AG08395 (cell line): ENCODE results near the gene PRICKLE4.
"Not testable (repeated sequence)": the region's sequence is repeated elsewhere in the genome, so short reads cannot be mapped to it uniquely, and the experiment has no call there.

Experiments used
- DNase-seq: peaks from one replicate; pipeline ENCODE4 v3.0.0; 2012; ENCODE audit warnings: mixed read lengths, low spot score

Gene PRICKLE4

DNA sequence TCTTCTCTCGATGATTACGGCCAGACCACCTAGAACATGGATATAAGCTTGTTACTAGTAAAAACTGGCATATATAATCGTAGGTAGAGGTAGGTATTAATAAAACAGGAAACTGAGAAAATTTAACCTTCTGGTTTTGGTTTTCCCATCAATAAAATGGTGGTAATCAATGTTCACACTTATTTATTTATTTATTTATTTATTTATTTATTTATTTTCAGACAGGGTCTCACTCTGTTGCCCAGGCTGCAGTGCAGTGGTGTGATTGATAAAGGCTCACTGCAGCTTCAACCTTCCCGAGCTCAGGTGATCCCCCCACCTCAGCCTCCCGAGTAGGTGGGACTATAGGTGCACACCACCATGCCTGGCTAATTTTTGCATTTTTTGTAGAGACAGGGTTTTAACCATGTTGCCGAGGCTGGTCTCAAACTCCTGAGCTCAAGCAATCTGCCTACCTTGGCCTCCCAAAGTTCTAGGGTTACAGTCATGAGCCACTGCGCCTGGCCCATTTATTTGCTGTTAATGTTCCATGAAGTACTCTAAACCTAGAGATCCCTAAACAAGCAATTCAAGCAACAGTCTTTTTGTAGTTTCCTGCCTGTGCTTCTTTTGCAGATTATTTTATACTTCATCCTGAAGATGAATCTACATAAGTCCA lies 18.4 kb downstream of the PRICKLE4 start:
- no peak for DNase-seq

DNA sequence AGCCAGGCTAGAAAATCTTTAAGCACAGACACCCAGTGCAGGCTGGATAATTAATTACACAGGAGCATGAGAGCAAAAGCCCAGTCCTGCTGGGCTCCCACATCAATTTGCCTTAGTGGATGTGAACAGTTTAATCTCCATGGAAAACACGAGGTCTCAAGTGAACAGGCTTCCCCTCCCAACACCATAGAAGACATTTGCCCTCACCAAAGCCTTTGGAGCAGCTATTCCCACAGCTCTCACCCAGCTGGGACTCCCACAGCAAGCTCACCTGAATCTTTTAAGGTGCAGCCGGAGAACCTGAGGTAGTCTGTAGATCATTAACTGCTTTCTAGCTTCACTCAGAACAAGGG lies 19.0 kb downstream of the PRICKLE4 start:
- no peak for DNase-seq

DNA sequence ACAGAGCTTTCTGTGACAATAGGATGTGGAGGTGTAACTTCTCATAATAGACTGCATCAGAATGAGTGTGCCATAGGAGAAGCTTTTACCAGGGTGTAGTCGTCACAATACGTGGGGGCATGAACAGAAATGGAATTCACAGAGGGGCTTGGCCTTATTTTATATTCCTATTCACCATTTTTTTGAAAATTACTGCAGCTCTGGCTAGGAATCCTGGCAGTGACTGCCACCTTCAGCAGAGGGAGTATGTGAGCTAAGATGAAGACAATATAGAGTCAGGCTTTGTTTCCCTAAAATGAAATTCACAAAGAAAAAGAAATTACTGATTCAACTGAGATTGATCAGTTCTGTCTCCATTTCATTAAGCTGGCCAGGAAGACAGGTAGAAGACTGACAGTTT lies 20.8 kb downstream of the PRICKLE4 start:
- peak; percentile 15 for DNase-seq

DNA sequence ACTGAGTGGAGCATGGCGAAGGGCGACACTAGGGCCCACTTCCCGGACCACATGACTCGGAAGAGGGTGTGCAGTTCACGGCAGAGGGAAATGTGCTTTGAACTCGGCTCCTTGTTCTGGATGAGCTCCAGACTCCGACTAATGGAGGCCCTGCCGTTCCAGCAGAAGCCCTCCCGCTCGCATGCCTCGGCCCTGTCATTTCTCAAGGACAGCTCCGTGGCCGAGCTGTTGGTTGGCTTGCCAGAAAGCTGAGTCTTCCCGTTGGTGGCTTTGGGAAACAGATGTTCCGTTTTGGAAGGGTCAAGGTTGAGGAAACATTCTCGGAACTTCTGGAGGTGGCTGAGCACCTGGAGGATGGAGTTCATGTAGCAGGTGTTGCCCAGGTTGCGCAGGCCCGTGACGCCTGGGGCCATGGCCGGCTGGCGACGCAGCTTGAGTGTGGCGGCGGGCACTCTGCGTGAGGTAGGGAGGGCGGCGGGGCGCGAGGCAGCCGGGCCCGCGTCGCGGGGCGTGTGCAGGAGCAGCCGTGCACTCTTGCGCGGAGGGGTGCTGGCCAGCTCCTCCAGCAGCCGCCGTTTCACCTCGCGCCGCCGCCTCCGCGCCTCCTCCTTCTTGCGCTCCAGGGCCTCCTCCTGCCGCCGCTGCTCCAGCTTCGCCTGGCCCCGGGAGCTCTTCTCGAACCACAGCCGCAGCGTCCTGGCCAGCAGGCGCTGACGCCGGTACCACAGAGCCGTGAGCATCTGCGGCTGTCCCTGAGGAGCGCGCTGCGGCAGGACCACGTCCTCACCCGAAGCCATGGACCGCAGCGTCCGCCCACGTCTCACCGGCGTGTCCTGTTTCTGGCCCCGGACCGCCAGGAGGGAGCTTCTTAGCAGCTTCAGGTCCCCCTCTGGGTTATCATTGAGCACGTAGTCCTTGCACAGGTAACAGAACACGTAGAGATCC lies 25.5 kb downstream of the PRICKLE4 start:
- DNase-seq, result no peak

DNA sequence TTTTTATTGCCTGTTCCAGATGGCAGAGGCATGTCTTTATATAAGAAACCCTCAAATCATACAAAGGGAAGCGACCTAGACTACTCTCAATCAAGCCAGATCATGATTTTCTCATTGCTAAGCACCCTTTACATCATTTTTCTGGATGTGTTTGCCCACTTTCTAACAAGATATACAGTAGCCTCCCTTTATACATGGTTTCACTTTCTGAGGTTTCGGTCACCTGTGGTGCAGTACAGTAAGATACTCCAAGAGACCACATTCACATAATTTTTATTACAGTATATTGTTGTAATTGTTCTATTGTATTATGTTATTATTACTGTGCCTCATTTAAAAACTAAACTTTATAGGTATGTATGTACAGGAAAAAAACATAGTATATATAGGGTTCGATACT lies 30.5 kb downstream of the PRICKLE4 start:
- no peak for DNase-seq

DNA sequence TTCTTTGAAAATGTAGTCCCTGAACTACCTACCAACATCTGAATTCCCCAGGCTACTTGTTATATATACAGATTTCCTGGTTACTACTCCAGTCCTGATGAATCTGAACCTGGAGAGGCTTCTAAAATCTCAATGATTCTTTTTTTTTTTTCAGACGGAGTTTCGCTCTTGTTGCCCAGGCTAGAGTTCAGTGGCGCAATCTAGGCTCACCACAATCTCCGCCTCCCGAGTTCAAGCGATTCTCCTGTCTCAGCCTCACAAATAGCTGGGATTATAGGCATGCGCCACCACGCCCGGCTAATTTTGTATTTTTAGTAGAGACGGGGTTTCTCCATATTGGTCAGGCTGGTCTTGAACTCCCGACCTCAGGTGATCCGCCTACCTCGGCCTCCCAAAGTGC lies 31.4 kb downstream of the PRICKLE4 start:
- DNase-seq, result not testable (repeated sequence)

DNA sequence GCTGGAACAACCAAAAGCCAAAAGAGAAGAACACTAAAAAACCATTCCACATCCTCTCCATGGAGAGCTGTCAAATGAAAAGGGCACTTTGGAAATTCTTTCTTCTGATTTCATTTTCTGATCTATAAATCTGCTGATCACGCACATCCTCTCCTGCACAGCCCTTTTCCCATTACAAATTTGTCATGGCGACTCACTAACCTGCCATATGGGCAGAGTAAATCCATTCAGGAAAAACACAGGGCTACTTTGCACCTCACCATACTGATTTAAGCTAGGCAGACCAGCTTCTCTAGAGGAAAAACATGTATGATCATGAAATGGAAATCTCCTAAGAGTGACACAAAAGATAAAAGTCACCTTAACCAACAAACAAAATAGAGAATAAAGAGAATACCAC lies 32.9 kb downstream of the PRICKLE4 start:
- DNase-seq, result no peak

DNA sequence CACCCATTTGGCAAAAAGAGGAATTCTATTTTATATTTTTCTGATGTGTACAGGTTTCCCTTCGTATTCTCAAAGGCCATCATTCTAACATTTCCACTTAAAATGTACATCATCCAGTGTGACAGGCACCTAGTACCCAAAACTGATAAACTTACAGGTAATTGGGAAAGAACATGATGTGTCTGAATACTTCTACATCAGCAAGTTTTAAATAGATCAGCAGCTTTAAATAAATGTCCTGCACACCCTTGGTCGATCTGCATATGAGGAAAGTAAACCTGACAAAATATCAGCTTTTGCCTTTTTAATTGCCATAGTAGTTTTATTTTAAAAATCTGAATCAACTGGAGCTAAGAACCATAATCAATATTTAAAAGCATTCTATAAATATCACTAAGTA lies 33.4 kb downstream of the PRICKLE4 start:
- no peak for DNase-seq

DNA sequence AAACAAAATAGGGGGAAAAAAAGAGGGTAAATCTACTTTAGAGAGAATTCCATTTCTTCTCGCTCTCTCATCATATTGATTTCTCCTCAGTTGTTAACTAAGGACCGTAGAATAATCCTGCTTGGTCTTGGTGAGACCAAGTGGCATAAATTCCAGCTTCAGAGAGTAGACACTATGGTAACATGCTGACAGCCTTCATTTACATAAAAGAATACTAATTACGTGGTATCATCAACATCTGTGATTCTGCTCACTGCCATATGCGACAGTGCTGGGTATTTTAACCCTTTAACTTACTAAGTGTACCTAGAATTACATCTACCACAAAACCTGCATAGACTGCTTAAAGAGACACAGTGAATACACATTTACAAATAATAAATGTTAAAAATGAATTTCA lies 34.0 kb downstream of the PRICKLE4 start:
- no peak for DNase-seq

DNA sequence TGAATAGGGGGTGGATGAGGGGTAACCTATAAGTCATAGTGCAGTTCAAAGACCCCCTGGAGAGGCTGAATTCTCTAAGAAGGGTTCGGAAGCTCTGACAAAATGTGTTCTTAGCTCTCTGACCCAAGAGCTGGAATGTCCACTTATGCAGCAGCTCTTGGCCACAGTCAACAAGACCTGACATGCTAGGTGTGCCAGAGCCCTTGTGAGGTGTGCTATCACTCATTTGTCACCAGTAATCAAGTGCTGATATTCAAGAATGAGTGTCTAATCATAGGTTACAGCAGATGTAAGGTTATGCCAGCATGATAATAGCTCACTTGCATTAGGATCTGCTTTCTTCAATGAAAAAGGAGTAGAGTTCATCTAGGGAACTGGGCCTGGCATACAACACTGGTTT lies 35.0 kb downstream of the PRICKLE4 start:
- DNase-seq, result no peak

DNA sequence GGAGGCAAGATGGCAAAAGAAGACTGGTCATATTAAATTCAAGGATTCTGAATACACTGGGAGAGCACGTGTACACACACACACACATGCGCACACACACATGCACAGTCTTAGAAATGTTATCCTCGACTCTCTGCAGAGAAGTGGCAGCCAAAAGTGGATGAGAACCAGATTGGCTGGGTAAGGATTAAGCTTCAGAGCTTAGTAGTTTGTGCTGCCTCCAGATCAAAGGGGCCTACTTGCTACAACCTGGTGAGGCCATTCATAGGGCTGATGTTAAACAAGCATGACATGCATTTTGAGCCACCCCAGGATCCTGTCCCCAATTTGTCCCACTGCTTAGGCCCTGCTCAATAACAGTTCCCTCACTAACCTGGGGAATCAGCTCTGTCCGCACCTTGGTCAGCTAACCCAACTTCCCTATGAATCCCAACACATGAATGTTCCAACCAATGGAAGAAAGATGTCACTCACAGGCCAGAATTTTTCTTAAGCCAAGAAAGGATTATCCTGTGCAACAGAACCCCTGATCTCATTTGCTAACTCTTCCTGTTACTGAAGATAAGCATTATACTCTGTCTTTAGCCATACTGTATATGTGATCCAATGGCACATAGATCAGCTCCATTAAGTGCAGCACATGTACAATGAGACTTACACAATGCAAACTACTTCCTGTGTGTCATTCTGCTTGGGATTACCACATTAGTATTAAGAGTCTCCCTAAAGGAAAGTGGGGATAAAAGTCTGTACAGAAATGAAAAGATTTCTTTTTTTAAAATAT lies 37.9 kb downstream of the PRICKLE4 start:
- DNase-seq, result no peak

DNA sequence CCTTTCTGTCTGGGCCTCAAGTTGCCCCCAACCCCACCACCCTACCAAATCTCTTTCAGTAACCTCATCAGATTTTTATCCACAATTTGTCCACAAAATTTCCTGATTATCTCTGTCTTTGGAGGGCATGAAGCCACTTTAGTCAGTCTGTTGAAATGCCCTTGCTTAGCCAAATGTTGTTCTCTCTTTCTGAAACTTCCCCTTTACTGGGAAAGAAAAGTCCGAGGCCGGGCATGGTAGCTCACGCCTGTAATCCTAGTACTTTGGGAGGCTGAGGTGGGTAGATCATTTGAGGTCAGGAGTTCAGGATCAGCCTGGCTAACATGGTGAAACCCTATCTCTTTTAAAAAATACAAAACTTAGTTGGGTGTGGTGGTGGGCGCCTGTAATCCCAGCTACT lies 40.7 kb downstream of the PRICKLE4 start:
- DNase-seq, result no peak

DNA sequence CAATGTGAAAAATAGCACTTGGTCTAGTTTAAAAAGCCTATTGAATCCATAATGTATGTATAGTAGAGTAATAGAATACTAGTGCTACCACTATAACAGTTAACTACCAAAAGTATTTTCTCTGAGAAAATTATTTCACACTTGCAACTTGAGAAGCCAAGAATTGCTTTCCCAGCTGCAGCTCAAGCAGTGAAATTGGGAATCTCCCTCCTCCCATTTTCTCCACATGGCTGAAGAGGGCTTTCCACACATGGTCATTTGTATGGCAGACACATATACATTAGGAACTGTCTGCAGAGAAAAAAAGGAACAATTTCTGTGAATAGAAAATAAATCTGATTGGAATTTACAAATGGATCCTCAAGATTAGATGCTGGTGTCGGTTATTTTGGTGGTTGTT lies 41.4 kb downstream of the PRICKLE4 start:
- no peak for DNase-seq

DNA sequence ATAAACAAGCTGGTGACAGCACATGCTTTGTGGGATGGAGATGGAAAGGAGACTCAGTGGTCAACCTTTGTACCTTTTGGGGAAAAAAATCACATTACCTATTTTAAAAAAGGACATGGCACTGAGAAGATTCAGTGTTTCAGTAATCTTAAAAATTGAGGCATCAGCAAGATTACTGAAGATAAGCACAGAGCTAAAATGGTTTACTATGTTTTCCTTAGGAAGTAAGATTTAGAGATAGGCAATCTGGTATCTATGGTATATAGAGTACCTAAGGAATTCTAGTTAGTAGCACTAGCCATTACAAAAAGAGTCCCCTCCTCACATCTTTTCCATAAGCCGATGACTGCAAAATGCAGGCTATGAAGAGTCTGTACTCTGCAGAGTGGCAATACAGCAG lies 42.6 kb downstream of the PRICKLE4 start:
- no peak for DNase-seq

DNA sequence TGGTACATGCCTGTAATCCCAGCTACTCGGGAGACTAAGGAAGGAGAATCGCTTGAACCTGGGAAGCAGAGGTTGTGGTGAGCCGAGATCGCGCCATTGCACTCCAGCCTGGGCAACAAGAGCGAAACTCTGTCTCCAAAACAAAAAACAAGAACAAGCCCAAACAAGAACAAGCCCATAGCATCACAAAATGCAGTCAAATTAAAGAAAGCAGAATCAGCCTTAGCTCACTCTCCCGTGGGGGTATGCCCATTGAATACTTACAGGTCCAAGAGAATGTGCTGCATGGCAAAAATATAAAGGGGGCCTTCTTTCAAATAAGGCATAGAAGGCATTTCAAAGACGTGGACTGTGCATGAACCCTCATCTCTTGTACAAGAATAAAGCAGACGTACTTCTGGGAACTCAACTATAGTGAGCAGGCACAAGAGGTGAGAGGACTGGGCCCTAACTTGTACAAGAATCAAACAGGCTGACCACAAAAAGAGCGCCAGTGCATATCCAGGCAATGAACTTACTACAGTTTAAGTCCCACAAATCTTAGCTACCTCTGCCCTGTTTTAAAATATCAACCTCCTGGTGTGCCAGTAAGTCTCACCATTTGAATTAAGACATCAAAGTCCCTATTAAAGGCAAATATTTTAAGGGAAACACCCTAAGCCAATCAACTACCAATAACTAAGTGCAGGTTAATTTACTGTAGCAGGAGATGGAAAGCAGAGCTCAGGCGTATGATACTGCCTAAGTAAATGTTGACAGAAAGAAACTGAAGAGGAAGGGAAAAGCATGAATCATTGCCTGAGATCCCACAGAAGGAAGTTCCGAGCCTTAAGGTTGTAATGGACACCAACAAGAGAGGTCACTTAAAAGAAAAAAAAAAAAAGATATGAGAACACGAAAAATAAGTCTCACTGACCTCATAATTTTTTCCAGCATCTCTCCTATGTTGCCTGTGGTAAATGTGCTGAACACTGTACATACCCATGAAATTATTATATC lies 44.3 kb downstream of the PRICKLE4 start:
- no peak for DNase-seq

DNA sequence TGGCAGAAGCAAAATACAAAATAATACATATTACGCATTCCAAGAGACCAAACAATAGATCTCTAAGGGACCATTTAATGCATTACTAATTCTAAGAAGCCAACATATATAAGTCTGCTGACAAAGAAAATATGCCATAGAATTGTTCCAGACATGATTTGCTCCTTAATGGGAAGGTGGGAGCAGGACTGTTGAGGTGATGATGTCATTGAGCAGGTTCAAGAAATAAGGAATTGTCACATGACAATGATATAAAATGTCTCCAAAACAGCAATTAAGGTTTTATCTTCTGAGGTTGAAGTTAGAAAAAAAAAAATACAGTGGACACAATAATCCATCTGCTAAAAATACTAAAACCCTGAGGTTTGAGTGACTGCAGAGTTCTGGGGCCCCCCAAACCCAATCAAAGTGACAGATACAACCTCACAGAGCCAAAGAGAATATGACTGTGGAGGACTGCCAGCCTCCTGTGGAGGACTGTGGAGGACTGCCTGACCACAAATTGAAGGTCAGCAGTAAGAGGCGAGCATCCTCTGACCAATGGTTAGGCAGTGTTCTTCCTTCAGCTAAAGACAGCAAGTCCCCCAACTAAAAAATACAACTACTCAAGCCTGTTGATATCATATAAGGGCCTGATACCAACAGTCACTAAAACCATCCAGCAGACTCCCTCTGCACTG lies 45.9 kb downstream of the PRICKLE4 start:
- DNase-seq, result no peak

DNA sequence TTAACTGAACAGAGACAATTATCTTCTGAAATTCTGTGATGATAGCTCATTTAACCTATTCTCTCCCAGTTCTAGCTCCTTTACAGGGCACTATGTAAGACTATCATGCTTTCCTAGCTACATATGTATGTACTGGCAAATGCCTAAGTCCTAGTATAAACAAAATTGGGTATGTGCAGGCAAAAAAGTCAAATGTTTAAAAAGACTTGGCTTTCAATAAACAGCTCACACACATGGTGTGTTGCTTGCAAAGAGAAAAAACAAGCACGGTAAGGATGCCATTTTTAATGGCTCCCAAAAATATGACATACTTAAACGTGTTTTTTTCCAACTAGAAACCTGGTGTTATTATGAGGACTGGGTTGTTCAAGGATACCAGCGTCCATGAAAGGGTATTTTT lies 51.7 kb downstream of the PRICKLE4 start:
- DNase-seq, result no peak

DNA sequence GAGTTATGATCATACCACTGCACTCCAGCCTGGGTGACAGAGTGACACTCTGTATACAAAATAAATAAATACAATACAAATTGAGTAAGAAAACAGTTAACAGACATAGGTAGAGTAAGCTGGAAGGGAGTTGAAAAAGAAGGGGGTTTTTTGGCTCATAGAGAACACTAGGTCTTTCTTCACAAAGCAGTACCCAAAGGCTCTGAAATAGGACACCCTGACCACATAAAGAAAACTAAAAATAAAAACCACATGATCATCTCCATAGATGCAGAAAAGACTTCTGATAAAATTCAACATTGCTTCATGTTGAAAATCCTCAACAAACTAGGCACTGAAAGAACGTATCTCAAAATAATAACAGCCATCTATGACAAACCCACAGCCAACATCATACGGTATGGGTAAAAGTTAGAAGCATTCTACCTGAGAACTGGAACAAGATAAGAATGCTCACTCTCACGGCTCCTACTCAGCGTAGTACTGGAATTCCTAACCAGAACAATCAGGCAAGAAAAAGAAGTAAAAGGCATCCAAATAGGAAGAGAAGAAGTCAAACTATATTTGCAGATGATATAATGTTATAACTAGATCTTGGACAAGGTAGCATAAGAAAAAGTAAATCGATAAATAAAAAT lies 55.6 kb downstream of the PRICKLE4 start:
- no peak for DNase-seq

DNA sequence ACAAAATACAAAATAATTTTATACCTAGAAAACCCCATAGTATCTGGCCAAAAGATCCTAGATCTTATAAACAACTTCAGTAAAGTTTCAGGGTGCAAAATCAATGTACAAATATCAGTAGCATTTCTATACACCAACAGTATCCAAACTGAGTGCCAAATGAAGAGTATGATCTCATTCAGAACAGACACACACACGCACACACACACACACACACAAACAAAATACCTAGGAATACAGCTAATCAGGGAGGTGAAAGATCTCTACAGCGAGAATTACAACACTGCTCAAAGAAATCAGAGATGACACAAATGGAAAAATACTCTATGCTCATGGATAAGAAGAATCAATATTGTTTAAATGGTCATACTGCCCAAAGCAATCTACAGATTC lies 56.1 kb downstream of the PRICKLE4 start:
- no peak for DNase-seq
